Neural cell (in vitro differentiated cells): ENCODE data around the gene SLC11A1.

ENCODE experiments used
- EP300 ChIP-seq: fragments of 450-650 bp; conservative IDR thresholded peaks from 2 replicates; pipeline ENCODE4 v1.6.1; 2014; ENCODE audit warnings: antibody characterized with exemption, mild to moderate bottlenecking, moderate library complexity; ENCODE audit not compliant: poor library complexity, severe bottlenecking
- EZH2 ChIP-seq: fragments of 200-600, 300-800 bp; shearing (Covaris generic), sonication (generic); IDR thresholded peaks from 2 replicates; pipeline ENCODE4 v1.6.1; 2014; ENCODE audit warnings: antibody characterized with exemption, low read length, borderline replicate concordance, mild to moderate bottlenecking; ENCODE audit not compliant: insufficient read depth, poor library complexity, severe bottlenecking
- MXI1 ChIP-seq: fragments of 450-650 bp; conservative IDR thresholded peaks from 2 replicates; pipeline ENCODE4 v1.6.1; 2014; ENCODE audit warnings: antibody characterized with exemption, mild to moderate bottlenecking; ENCODE audit not compliant: poor library complexity, severe bottlenecking
- POLR2AphosphoS5 ChIP-seq: IDR thresholded peaks from 2 replicates; pipeline ENCODE4 v1.6.1; 2012
- RAD21 ChIP-seq: fragments of 450-650 bp; conservative IDR thresholded peaks from 2 replicates; pipeline ENCODE4 v1.6.1; 2014; ENCODE audit warnings: antibody characterized with exemption, mild to moderate bottlenecking, moderate library complexity
- SMC3 ChIP-seq: fragments of 450-650 bp; conservative IDR thresholded peaks from 2 replicates; pipeline ENCODE4 v1.6.1; 2014; ENCODE audit warnings: antibody characterized with exemption, mild to moderate bottlenecking, moderate library complexity; ENCODE audit not compliant: poor library complexity
- TAF1 ChIP-seq: IDR thresholded peaks from 2 replicates; pipeline ENCODE4 v1.6.1; 2012; ENCODE audit warnings: low read depth
- TF ChIP-seq, protein P1 (sequence below): fragments of 450-650 bp; IDR thresholded peaks from 2 replicates; pipeline ENCODE4 v1.5.1; 2014; ENCODE audit warnings: antibody characterized with exemption, mild to moderate bottlenecking, moderate library complexity; ENCODE audit not compliant: poor library complexity, severe bottlenecking
- TF ChIP-seq, protein P2 (sequence below): IDR thresholded peaks from 2 replicates; pipeline ENCODE4 v1.6.1; 2012; ENCODE audit warnings: borderline replicate concordance

GRCh38 chr2:218400930-218401881, 19.1 kb downstream of the SLC11A1 start:
- TF ChIP-seq EP300, result no peak
- TF ChIP-seq, protein P1, sequence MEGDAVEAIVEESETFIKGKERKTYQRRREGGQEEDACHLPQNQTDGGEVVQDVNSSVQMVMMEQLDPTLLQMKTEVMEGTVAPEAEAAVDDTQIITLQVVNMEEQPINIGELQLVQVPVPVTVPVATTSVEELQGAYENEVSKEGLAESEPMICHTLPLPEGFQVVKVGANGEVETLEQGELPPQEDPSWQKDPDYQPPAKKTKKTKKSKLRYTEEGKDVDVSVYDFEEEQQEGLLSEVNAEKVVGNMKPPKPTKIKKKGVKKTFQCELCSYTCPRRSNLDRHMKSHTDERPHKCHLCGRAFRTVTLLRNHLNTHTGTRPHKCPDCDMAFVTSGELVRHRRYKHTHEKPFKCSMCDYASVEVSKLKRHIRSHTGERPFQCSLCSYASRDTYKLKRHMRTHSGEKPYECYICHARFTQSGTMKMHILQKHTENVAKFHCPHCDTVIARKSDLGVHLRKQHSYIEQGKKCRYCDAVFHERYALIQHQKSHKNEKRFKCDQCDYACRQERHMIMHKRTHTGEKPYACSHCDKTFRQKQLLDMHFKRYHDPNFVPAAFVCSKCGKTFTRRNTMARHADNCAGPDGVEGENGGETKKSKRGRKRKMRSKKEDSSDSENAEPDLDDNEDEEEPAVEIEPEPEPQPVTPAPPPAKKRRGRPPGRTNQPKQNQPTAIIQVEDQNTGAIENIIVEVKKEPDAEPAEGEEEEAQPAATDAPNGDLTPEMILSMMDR, result no peak
- no peak for TF ChIP-seq POLR2AphosphoS5
- no peak for TF ChIP-seq TAF1
- TF ChIP-seq RAD21, result no peak
- no peak for TF ChIP-seq EZH2
- TF ChIP-seq MXI1, result no peak
- TF ChIP-seq, protein P2, sequence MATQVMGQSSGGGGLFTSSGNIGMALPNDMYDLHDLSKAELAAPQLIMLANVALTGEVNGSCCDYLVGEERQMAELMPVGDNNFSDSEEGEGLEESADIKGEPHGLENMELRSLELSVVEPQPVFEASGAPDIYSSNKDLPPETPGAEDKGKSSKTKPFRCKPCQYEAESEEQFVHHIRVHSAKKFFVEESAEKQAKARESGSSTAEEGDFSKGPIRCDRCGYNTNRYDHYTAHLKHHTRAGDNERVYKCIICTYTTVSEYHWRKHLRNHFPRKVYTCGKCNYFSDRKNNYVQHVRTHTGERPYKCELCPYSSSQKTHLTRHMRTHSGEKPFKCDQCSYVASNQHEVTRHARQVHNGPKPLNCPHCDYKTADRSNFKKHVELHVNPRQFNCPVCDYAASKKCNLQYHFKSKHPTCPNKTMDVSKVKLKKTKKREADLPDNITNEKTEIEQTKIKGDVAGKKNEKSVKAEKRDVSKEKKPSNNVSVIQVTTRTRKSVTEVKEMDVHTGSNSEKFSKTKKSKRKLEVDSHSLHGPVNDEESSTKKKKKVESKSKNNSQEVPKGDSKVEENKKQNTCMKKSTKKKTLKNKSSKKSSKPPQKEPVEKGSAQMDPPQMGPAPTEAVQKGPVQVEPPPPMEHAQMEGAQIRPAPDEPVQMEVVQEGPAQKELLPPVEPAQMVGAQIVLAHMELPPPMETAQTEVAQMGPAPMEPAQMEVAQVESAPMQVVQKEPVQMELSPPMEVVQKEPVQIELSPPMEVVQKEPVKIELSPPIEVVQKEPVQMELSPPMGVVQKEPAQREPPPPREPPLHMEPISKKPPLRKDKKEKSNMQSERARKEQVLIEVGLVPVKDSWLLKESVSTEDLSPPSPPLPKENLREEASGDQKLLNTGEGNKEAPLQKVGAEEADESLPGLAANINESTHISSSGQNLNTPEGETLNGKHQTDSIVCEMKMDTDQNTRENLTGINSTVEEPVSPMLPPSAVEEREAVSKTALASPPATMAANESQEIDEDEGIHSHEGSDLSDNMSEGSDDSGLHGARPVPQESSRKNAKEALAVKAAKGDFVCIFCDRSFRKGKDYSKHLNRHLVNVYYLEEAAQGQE, result no peak
- no peak for TF ChIP-seq SMC3
